SIG-M5 (cell line): Measurements from ENCODE around the gene FBXL5.

Source experiments
- DNase-seq: peaks from one replicate; lab custom pipeline; 2025; lab: John Stamatoyannopoulos, UW

Gene FBXL5

DNA sequence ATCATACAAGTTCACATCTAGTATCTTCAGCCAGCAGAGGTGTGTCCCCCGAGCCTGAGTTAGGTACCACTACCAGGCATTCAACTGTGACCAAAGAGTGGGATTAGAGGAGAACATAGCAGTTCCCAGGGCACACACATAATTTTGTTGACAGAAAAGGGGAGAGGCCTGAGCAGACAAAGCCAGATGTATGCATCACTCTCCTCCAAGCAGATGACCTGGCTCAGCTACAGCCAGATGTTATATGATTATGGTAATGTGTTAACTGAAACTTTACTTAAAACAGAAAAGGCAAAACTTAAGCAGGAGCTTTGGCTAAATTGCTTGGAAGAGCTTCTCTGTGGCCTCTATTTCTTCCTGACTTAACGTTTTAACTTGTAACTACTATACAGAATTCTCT is 96.6 kb downstream of the FBXL5 start:
- DNase-seq, result no peak

DNA sequence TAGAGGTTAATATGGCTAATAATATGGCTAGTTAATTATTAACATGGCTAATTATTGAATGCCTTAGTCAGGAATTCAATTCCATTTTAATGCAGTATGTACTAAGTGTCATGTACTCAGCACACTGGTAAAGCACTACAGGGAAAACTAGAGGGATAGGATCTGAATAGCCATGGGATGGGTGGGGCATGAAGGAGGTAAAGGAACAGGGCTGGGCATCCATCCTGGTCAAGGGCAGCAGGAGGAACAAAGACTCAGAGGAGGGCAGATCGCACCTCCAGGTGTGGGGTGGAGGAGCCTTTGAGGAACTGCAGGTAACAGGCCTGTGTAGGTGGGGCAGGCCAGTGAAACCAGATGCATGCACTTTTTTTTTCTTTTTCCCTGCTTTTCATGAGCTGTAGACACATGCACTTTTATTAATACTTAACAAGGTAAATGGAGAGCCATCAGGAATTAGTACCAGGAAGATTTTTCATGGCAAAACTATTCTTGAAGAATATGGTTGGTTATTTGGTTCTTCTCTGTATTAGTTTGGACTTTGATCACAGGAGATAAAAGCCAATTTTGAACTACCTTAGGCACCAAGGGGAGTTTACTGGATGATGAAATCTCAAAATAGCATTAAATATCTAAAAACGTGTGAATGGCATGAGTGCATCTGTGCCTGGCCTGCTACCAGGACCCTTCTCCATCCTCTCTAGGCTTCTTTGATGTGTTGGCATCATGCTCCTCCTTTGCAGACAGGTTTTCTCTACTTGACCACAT is 97.2 kb downstream of the FBXL5 start:
- DNase-seq, result no peak

DNA sequence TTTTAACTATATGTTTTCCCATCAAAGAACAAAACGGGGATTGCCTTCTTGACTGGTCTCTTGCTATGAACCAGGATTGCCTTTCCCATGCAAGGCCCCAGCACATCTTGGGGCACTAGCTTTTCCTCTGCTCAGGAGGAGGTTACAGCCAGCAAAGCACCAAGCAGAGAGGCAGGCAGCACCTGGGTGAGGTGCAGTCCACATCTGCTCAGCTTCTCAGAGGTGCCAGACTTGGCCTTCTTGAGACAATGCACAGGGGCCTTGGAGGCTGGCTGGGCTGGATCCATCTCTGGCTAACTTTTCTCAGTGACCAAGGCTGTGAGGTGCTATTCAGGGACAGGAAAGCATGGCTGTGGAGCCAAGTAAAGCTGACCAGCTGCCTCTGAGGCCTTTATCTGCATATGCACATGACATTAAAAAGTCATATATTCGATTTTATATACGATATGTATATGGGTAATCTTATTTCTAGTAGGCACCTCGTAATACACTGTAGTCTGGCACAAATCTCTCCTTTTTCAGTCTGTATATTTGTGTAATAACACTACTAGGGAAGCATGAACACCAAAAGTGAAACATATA is 98.6 kb downstream of the FBXL5 start:
- DNase-seq, result no peak
